HT1080 (cell line): ENCODE results near the gene CD72. TPM values are rescaled to one million over a fixed set of nuclear protein-coding genes. Genes with fewer than 3 reads are reported as not detected.
"Not testable (repeated sequence)": the region's sequence is repeated elsewhere in the genome, so short reads cannot be mapped to it uniquely, and the experiment has no call there.

ENCODE experiments used
- DNase-seq: peaks from one replicate; pipeline ENCODE4 v3.0.0-alpha.2; 2015; ENCODE audit warnings: low read depth
- total RNA-seq: library from RNA; depleted of rRNA; stranded (reverse); fragments of >200 nt; shearing (Covaris generic); gene quantifications from 2 replicates; pipeline ENCODE4 v1.2.3, GENCODE V29; 2014

CD72 gene
- total RNA-seq, 1 experiment from 2014 or later: 0.27 TPM

DNA sequence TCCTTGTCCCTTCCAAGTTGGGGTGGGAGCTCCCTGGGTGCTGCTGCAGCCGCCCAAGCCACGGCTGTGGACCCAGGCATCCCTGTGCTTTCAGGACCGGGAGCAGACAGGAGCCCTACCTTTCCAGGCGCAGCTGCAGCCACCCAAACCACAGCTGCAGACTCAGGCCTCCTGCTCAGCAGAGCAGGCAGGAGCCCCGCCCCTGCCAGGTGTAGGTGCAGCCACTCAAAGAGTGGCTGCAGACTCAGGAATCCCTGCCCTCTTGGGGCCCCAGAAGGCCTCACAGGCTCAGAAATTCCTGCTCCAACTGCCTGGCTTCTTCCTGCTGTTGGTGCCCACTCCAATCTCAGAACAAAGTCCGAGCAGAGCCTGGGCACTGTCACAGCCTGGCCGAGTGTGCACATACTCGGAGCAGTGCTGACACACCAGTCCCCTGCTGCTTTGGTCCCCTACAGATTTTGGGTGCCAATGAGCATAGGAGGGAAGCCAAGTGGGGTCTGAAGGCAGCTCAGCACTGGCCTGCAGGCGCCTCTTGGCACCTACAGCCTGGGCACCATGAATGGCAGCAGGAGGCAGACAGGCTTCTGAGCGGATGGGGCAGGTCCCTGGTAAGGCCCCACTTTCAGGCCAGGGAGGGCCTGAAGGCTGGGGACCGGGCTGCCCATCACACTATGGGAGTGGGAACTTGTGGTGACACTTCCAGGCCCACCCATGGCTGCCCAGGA is 19.2 kb downstream of the CD72 start:
- DNase-seq: no peak

DNA sequence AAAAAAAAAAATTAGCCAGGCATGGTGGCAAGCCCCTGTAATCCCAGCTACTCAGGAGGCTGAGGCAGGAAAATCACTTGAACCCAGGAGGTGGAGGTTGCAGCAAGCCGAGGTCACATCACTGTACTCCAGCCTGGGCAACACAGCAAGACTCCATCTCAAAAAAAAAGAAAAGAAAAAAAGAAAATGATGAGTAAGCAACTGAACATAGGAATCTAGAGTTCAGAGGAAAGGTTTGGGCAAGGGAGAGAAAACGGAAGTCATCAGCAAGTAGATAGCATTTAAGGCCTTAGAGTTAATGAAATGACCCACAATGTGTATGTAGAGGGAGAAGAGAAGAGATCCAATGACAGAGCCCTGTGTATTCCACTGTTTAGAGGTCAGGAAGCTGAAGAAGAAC is 21.3 kb downstream of the CD72 start:
- not testable (repeated sequence) for DNase-seq

DNA sequence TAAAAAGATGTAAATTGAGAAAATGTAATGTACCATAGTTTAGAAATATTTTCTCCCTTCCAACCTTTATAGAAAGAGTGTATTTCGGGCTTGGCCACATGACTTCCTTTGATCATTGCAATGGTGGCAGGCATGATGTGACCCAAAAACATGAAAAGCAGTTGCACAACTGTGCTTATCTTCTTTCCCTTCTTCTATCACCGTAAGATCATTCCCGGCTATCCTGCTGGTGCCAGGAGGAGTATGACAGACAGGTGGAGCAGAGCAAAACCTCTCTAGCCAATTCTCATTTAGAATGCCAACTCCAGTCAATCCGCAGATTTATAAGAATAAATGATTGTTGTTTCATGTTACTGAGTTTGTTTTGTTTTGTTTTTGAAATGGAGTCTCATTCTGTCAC is 23.7 kb downstream of the CD72 start:
- DNase-seq: no peak

DNA sequence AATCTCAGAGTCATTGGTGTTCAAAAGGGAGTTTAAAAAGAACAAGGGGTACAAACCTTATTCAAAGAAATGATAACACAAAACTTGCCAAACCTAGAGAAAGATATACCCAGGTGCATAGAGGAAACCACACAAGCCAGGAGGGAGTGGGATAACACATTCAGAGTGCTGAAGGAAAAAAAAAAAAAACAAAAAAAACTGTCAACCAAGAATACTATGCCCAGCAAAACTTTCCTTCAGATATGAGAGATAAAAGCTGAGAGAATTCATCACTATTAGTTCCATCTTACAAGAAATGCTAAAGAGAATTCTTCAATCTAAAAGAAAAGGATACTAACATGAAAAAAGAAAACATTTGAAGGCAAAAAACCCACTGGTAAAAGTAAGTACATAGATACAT is 24.6 kb downstream of the CD72 start:
- no peak for DNase-seq

DNA sequence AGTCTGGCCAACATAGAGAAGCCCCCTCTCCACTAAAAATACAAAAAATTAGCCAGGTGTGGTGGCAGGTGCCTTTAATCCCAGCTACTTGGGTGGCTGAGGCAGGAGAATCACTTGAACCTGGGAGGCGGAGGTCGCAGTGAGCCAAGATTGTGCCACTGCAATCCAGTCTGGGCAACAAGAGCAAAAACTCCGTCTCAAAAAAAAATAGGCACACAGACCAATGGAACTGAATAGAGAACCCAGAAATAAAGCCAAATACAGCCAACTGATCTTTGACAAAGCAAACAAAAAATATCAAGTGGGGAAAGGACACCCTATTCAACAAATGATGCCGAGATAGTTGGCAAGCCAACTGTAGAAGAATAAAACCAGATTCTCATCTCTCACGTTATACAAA is 29.7 kb downstream of the CD72 start:
- DNase-seq: not testable (repeated sequence)

DNA sequence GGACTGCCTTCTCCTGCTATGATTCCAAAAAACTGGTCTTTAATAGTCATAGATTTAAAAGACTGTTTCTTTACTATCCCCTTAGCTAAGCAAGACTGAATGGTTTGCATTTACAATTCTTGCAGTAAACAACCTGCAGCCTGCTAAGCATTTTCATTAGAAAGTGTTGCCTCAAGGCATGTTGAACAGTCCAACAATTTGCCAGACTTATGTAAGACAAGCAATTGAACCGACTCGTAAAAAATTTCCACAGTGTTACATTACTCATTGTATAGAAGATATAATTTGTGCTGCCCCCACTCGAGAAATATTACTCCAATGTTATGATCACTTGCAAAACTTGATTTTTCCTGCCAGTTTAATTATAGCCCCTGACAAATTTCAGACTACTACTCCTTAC is 33.5 kb downstream of the CD72 start:
- not testable (repeated sequence) for DNase-seq

DNA sequence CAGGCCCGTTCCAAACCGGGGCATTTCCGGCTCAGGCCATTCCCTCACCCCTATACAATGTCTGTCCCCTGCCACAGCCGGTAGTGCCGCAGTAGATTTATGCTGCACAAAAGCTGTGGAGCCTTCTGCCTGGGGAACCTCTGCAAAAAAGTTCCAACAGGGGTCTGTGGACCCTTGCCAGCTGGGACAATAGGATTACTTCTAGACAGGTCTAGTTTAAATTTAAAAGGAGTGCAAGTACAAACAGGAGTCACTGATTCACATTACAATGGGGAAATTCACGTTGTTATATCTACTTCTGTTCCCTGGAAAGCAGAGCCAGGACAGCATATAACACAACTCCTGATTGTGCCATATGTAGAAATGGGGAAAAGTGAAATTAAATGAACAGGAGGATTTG is 34.7 kb downstream of the CD72 start:
- not testable (repeated sequence) for DNase-seq

DNA sequence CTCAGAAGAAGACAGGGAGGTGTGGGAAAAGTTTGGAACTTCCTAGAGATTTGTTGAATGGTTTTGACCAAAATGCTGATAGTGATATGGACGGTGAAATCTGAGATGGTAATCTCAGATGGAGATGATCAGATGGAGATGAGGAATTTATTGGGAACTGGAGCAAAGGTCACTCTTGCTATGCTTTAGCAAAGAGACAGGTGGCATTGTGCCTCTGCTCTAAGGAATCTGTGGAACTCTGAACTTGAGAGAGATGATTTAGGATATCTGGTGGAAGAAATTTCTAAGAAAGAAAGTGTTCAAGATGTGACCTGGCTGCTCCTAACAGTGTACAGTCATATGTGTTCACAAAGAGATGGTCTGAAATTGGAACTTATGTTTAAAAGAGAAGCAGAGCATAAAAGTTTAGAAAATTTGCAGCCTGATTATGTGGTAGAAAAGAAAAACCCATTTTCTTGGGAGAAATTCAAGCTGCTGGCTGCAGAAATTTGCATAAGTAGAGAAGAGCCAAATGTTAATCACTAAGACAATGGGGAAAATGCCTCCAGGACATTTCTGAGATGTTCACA is 38.5 kb downstream of the CD72 start:
- not testable (repeated sequence) for DNase-seq

DNA sequence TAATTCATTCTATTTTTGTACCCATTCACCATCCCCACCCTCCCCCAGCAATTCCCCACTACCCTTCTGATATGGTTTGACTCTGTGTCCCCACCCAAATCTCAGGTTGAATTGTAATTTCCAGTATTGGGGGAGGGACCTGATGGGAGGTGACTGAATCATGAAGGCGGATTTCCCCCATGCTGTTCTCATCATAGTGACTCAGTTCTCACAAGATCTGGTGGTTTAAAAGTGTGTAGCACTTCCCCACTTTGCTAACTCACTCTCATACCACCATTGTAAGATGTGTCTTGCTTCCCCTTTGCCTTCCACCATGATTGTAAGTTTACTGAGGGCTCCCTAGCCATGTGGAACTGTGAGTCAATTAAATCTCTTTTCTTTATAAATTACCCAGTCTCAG is 39.1 kb downstream of the CD72 start:
- DNase-seq: peak; percentile 48

DNA sequence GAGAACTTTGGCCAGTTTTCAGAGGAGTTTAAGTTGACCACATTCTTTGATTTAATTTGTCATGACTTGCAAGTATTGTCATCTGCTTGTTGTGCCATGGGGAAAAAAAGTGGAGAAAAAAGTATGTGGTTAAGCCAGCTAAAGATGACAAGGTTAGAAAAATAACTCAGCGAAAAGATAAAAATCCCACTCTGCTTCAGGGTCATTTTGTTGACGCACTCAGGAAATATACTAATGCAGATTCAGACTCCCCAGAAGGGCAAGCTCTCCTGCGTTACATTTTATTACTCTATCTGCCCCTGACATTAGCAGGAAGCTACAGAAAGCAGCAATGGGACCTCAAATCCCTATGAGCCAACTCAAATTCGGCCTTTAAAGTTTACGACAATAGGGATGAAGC is 40.7 kb downstream of the CD72 start:
- DNase-seq: peak; percentile 44

DNA sequence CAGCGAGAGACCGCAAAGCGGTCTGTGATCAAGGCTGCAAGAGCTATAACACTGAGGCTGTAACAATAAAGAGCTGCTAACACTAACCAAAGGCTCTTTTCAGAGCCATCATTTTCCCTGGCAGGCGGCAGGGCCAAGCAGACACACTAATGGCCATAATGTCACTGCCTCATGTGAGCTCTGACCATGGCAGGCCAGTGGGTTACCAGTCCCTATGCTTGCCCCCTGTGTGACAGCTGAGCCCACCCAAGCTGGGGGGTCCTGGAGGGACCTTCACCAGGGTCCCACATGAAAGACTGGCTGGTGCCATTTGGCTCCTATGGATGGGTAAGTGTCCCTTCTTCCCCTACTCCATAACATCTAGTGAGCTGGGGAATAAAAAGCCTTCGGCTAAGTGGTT is 42.7 kb downstream of the CD72 start:
- DNase-seq: no peak

DNA sequence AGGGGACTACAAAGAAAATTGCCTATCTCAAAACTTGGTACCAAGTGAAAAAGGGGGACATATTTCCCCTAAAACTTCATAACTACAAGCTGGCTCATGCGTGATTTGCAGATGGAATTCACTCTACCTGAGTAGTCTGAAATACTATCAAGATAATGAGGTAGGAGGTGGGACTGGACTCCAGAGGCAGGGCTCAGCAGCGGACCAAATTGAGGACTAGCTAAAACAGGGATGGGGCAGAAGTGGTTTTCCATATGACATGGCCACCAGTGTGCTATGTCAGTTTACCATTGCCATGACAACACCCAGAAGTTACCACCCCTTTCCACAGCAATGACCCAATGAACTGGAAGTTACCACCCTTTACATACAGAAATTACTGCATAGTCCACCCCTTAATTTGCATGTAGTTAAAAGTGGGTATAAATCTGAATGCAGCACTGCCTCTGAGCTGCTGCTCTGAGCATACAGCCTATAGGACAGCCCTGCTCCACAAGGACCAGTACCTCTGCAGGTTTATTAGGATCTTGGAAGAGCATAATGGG is 43.6 kb downstream of the CD72 start:
- DNase-seq: no peak

DNA sequence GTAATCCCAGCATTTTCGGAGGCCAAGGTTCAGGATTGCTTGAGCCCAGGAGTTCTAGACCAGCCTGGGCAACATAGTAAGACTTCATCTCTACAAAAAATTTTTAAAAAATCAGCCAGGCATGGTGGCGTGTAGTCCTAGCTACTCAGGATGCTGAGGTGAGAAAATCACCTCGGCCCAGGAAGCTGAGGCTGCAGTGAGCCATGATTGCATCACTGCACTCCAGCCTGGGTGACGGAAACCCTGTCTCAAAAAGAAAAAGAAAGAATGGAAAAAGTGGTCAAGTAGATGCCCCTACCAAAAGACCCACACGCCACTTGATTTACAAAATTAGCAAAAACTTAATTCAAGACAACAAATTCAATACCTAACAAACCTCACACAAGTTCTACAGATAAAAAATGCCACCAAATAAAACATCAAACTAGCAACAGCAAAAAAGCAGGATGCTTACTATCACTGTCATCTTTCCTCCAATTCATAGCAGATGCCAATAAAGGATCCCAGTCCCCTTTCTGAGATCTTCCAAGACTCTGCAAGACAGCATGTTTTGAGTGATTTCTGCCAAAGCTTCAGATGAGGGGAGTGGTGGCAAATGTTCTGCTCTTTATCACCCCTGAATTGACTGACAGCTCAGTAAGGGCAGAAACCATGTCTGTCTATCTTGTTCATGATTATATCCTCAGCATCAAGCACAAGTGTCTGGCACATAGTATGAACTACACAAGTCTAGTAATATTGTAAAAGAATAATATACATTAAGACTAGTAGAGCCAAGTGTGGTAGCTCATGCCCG is 47.3 kb downstream of the CD72 start:
- DNase-seq: peak; percentile 12

DNA sequence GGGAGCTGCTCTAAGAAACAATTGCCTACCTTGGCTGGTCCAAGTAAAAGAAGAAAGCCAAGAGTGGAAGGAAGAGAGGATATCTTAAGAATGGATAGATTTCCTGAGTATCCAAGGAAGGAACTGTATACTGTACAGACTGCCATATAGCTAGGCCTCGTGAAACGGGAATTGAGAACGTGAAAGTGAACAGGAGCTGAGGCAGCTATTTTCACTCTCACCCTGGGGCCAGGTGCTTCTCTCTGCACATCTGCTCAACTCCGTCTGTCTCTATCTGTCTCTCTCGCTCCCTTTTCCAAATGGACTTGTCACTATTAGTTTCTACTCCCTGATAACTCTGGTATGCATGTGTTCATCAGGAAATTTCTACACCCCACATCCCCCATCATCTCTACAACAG is 49.0 kb downstream of the CD72 start:
- DNase-seq: no peak

DNA sequence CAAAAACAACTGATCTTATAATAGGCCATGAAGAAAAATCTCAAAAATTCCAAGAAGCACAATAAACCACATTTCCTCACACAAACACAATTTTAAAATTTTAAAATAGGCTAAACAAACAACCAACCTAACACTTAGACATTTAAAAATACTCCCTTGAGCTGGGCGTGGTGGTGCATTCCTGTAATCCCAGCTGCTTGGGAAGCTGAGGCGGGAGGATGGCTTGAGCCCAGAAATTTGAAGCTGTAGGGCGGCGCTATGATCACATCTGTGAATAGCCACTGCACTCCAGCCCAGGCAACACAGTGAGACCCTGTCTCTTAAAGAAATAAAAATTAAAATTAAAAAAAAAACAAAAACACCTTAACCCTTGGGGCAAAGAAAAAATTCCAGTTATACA is 50.0 kb downstream of the CD72 start:
- DNase-seq: no peak

DNA sequence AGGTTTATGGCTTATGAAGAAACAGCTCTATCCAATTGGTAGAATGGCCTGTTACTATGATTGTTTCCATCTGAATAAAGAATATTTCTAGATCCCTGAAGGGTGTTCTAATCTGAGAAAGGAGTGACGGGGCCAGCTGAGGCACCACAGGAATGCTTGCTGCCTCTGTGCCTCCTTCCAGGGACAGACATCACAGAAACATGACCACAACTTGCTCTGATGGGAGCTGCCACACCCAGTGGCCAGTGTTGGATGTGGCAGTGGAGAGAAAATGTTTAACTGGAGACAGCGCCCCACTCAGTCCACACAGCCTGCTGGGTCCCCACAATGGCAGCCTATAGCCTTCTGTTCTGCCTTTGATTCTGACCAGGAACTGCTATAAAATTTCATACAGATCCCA is 51.8 kb downstream of the CD72 start:
- DNase-seq: no peak

DNA sequence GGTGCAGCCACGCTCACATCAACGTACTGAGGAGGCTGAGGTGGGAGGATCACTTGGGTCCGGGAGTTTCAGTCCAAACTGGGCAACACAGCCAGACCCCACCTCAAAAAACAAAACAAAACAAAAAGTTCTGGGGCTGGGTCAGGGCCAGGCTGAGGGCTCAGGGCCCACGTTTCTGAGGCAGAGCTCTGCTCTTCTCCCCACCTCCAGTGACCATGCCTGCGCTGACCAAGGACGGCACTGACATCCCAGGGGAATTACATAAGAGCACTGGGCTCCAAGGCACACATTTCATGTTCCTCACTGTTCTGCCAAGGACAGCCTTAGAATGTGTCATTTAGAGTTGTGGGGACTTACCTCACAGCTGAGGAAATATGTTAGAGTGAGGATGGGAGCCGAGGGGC is 53.6 kb downstream of the CD72 start:
- no peak for DNase-seq

DNA sequence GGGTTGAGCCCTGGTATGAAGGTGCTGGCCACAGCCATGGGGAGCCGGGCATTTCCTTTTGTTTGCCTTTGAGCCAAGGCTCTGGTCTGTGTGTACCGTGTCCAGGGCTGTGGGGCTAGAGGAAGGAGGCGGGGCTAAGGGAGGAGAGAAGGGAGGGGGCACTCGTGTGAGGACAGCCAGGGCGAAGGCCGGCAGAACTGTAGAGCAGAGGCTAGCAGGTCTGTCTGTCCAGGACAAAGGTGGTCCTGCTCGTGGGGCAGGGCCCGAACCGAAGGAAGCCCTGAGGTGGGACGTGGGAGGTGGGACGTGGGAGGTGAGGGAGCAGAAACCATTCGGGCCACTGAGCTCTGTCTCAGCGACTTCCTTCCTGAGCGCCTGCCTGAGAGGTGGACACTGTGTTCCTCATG is 54.4 kb downstream of the CD72 start:
- DNase-seq: no peak

DNA sequence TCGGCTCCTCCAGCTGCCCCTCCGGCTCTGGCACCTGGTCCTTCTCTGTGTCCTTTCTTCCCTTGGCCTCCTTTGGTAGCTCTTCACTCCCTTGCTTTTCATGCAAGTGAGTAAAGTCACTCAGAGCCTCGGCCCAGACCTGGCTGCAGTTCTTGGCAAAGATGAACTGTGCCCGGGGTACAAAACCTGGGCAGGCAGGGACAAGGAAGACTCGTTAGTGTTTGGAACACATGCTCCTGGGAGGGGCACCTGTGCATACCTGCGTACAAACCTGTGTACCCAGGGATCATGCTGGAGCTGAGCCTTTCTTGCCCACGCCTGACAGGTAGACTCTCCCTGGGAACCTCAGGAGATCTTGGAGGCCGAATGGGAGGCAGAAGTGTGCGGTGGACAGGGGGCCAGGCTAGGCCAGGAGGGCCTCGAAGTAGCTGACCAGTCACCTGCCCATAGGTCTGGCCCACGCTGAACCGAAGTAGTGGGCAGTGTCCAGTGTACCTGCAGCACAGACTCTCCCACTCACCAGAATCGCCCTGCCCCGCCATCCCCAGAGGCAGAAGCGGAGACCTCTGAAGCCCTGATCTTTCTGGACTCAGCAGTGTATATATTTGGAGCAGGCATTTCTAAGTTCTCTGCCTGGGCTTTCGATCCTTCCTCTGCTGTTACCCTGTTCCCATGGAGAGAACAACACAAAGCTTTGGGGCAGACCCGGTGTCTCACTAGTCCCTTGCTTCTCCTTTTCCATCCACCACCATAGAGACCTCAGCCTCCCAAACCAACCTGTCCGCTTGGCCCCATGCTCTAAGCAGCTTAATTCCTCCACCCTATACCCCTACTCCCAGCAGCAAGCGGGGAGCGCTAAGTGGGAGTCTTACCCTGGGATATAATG is 55.1 kb downstream of the CD72 start:
- DNase-seq: no peak

DNA sequence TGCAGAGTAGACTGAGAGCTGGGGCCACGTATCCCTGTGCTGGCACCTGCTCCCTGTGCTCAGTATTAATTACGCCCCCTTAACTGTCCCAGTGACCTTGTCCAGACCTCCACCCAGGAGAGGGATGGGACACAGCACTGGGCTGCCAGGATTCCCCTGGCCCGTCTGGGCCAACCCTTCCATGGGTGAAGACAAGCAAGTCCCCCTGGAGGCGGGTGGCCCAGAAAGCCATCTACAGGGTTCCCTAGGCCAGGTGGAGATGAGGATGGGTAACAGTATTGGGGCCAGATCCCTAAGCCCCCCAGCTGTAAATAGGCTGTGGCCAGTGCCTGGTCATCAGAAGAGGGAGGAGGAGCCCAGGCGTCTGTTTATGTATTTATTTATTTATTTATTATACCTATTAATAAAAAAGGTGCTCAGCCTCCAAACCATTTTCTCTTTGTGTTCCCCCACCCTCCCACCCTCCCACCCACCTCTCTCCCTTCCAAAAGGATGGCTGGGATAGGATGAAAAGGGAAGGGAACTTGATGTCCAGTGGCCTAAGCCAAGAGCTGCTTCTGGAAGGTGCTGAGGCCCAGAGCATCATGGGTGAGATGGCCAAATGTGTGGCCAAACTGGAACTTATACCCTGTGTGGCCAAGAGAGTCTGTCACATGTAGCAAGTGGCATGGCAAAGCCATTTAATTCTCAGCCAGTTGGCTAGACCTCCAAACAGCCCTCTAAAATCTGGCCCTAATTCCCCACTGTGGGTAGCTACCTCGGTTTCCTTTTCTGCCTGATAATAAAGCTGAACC is 56.5 kb downstream of the CD72 start:
- no peak for DNase-seq
